ENCODE measurements around the gene SPG7. TPM values are rescaled to one million over a fixed set of nuclear protein-coding genes. Genes with fewer than 3 reads are reported as not detected.

The SPG7 gene
- total RNA-seq, 1 experiment from 2014 or later, result 118 TPM

- Histone ChIP-seq H3K27ac (ENCODE audit: low read length) (no peak overlapping the region), H3K36me3 (ENCODE audit: control insufficient read depth, insufficient read depth, low read length) (no peaks in the 10 kb centered on the region), H3K4me3 (ENCODE audit: low read depth in 2 of 2, low read length in 2 of 2) (no peak overlapping the region), H3K4me1 (ENCODE audit: control insufficient read depth, insufficient read depth, low read length) (no peaks in the 10 kb centered on the region), H3K27me3 (ENCODE audit: control insufficient read depth, insufficient read depth, low read length) (no peaks in the 10 kb centered on the region), H3K9me3 (ENCODE audit: control insufficient read depth, insufficient read depth, low read depth, low read length) (no peaks in the 10 kb centered on the region)
- in situ Hi-C loops (cut with HindIII; ENCODE audit: low pct_unique_long_range_greater_than_20kb, low sequenced_read_pairs) (no loop called here), intact Hi-C loops (cut with micrococcal nuclease; ENCODE audit: unreplicated experiment) (no loop called here)
- POLR2A ChIA-PET, result no interaction called here
- TF ChIP-seq POLR2AphosphoS5 (IDR thresholded peaks at IDR 0.05; ENCODE audit: low read depth, low read length) (no peak), SIN3A (IDR thresholded peaks at IDR 0.05; ENCODE audit: borderline replicate concordance, insufficient read depth, low read depth, low read length) (no peak), CTCF (IDR thresholded peaks at IDR 0.05) (no peak), TCF7L2 (IDR thresholded peaks at IDR 0.05; ENCODE audit: low read depth, low read length) (no peak), REST (IDR thresholded peaks at IDR 0.05; ENCODE audit: insufficient read depth in 1 of 2, low read depth in 2 of 2, low read length in 1 of 2) (no peak)
- DNase-seq (ENCODE audit: low read depth, low spot score) (no peak), ATAC-seq (no peak)
- CTCF ChIA-PET, result no interaction called here
- no TSS peak for BruUV-seq (replicated peaks)
These were observed 32.4 kb downstream of the SPG7 start for GRCh38 chr16:89540557-89540956.

GRCh38 chr16:89541792-89542191 is 33.6 kb downstream of the SPG7 start:
- intact Hi-C loops (cut with micrococcal nuclease; ENCODE audit: unreplicated experiment), result no loop called here
- Histone ChIP-seq H3K36me3 (ENCODE audit: control insufficient read depth, insufficient read depth, low read length) (no peaks in the 10 kb centered on the region), H3K4me1 (ENCODE audit: control insufficient read depth, insufficient read depth, low read length) (no peaks in the 10 kb centered on the region), H3K4me3 (ENCODE audit: low read depth in 2 of 2, low read length in 2 of 2) (no peak overlapping the region), H3K27ac (ENCODE audit: low read length) (no peak overlapping the region), H3K9me3 (ENCODE audit: control insufficient read depth, insufficient read depth, low read depth, low read length) (no peaks in the 10 kb centered on the region), H3K27me3 (ENCODE audit: control insufficient read depth, insufficient read depth, low read length) (no peaks in the 10 kb centered on the region)
- DNase-seq (ENCODE audit: low read depth, low spot score) (no peak), ATAC-seq (no peak)
- TF ChIP-seq CTCF (IDR thresholded peaks at IDR 0.05) (no peak), POLR2AphosphoS5 (IDR thresholded peaks at IDR 0.05; ENCODE audit: low read depth, low read length) (no peak), SIN3A (IDR thresholded peaks at IDR 0.05; ENCODE audit: borderline replicate concordance, insufficient read depth, low read depth, low read length) (no peak), REST (IDR thresholded peaks at IDR 0.05; ENCODE audit: insufficient read depth in 1 of 2, low read depth in 2 of 2, low read length in 1 of 2) (no peak), TCF7L2 (IDR thresholded peaks at IDR 0.05; ENCODE audit: low read depth, low read length) (no peak)
- in situ Hi-C loops (cut with HindIII; ENCODE audit: low pct_unique_long_range_greater_than_20kb, low sequenced_read_pairs), result no loop called here
- POLR2A ChIA-PET, result no interaction called here
- CTCF ChIA-PET, result no interaction called here
- no TSS peak for BruUV-seq (replicated peaks)
